Measurements from ENCODE around the gene MMEL1. TPM values are rescaled to one million over a fixed set of nuclear protein-coding genes. Genes with fewer than 3 reads are reported as not detected.

Gene MMEL1
- total and polyA plus RNA-seq, 2 experiments from 2014 or later = not detected

- peak in 1 of 2 donors; percentile 27 for DNase-seq (ENCODE audit: low read depth in 1 of 2, low spot score in 1 of 2)
- no peaks in the 10 kb centered on the region for H3K36me3 ChIP-seq
- H3K4me1 ChIP-seq (ENCODE audit: low read depth) = peaks cover 27% of the 10 kb centered on the region
- no peak overlapping the region for H3K4me3 ChIP-seq
- no peak overlapping the region for H3K27ac ChIP-seq
- H3K9me3 ChIP-seq (ENCODE audit: low read depth) = no peaks in the 10 kb centered on the region
- no peak for TF ChIP-seq CTCF (IDR thresholded peaks at IDR 0.05; ENCODE audit: low read depth, low read length)
- H3K27me3 ChIP-seq = peaks cover 39% of the 10 kb centered on the region
Measured at GRCh38 chr1:2540816-2541492, 91.9 kb downstream of the MMEL1 start.

Other genes starting within 250 kb of the MMEL1 start
- 17.0 and 24.4 TPM in 2 replicates for gene MORN1, start 241.5 kb downstream of the MMEL1 start, total RNA-seq
- 10.8 and 20.7 TPM in 2 replicates for gene MORN1, start 241.5 kb downstream of the MMEL1 start, polyA plus RNA-seq
- gene RER1, start 241.2 kb downstream of the MMEL1 start, total RNA-seq = 46.5 and 57.9 TPM in 2 replicates
- 100 and 112 TPM in 2 replicates for gene RER1, start 241.2 kb downstream of the MMEL1 start, polyA plus RNA-seq
- 37.5 and 40.4 TPM in 2 replicates for gene PEX10, start 220.5 kb downstream of the MMEL1 start, total RNA-seq
- gene PEX10, start 220.5 kb downstream of the MMEL1 start, polyA plus RNA-seq = 34.2 and 38.8 TPM in 2 replicates
- gene PLCH2, start 156.7 kb downstream of the MMEL1 start, total RNA-seq = 0.33 and 0.53 TPM in 2 replicates
- gene PLCH2, start 156.7 kb downstream of the MMEL1 start, polyA plus RNA-seq = 0.44 and 1.5 TPM in 2 replicates
- 62.7 and 63.2 TPM in 2 replicates for gene PANK4, start 106.4 kb downstream of the MMEL1 start, total RNA-seq
- 44.5 and 72.6 TPM in 2 replicates for gene PANK4, start 106.4 kb downstream of the MMEL1 start, polyA plus RNA-seq
- not detected in 2 replicates for gene HES5, start 102.8 kb downstream of the MMEL1 start, total RNA-seq
- not detected in 2 replicates for gene HES5, start 102.8 kb downstream of the MMEL1 start, polyA plus RNA-seq
- gene TNFRSF14, start 76.6 kb downstream of the MMEL1 start, total RNA-seq = 0.14 and 0.24 TPM in 2 replicates
- 0.75 TPM in 1 of 2 replicates, not detected in the other for gene TNFRSF14, start 76.6 kb downstream of the MMEL1 start, polyA plus RNA-seq
- 53.0 and 55.8 TPM in 2 replicates for gene PRXL2B, start 46.2 kb downstream of the MMEL1 start, total RNA-seq
- gene PRXL2B, start 46.2 kb downstream of the MMEL1 start, polyA plus RNA-seq = 59.5 and 59.7 TPM in 2 replicates
- not detected in 2 replicates for gene TTC34, start 168.7 kb upstream of the MMEL1 start, total RNA-seq
- not detected in 2 replicates for gene TTC34, start 168.7 kb upstream of the MMEL1 start, polyA plus RNA-seq

Measured in cardiac muscle cell (in vitro differentiated cells and primary cell).